SK-N-MC (cell line): ENCODE data around the gene SERPING1.

Source experiments
- DNase-seq: peaks from one replicate; pipeline ENCODE4 v3.0.0-alpha.2; 2011; ENCODE audit warnings: low read depth, low spot score
- H3K27ac ChIP-seq: fragments of 200-600 bp; sonication (generic); 2 replicates; pipeline ENCODE4 v1.5.1; 2016; ENCODE audit warnings: mixed run types
- H3K36me3 ChIP-seq: fragments of 200-600 bp; sonication (generic); 2 replicates; pipeline ENCODE4 v1.6.1; 2017; ENCODE audit warnings: antibody characterized with exemption, low read length, mixed read lengths; ENCODE audit not compliant: insufficient read depth
- H3K4me3 ChIP-seq: fragments of 200-600 bp; sonication (generic); 2 replicates; pipeline ENCODE4 v1.5.1; 2016
- H3K9ac ChIP-seq: fragments of 200-600 bp; sonication (generic); 2 replicates; pipeline ENCODE4 v1.8.0; 2017; ENCODE audit warnings: mixed run types, mixed read lengths; ENCODE audit not compliant: insufficient read length
- H3K9me3 ChIP-seq: fragments of 200-600 bp; sonication (generic); 2 replicates; pipeline ENCODE4 v1.6.1; 2017; ENCODE audit warnings: low read depth, mild to moderate bottlenecking, antibody characterized with exemption, low read length, moderate library complexity, mixed read lengths
- EZH2 ChIP-seq: fragments of 200-600 bp; sonication (generic); IDR thresholded peaks from one replicate; pipeline ENCODE4 v1.6.1; 2017; ENCODE audit warnings: antibody characterized with exemption
- FOXP2 ChIP-seq: optimal IDR thresholded peaks from 2 replicates; pipeline ENCODE3; 2011; ENCODE audit warnings: mild to moderate bottlenecking, moderate library complexity; ENCODE audit not compliant: insufficient read depth; ENCODE audit errors: extremely low read length, control extremely low read depth
- POLR2AphosphoS5 ChIP-seq: IDR thresholded peaks from 2 replicates; pipeline ENCODE4 v1.6.1; 2012; ENCODE audit warnings: mild to moderate bottlenecking, low read depth, low read length, borderline replicate concordance

The SERPING1 gene

GRCh38 chr11:57597461-57597915 is at the start of gene SERPING1:
TSS of gene SERPING1 (plus strand) at chr11:57597685. CDS start at chr11:57598271, 586 bp downstream.
- DNase-seq, result no peak
- Histone ChIP-seq H3K27ac (no peak within 1 kb of the TSS), H3K36me3 (no peaks in the 10 kb centered on the region), H3K9me3 (no peaks in the 10 kb centered on the region), H3K4me3 (peak within 1 kb of the TSS; percentile 87), H3K9ac (peak within 1 kb of the TSS; percentile 66)
- TF ChIP-seq EZH2 (no peak), FOXP2 (no peak), POLR2AphosphoS5 (no peak)

GRCh38 chr11:57547854-57548377 is 49.6 kb upstream of the SERPING1 start:
- Histone ChIP-seq H3K27ac (no peak overlapping the region), H3K36me3 (no peaks in the 10 kb centered on the region), H3K9me3 (no peaks in the 10 kb centered on the region), H3K4me3 (no peak overlapping the region), H3K9ac (no peak overlapping the region)
- TF ChIP-seq EZH2 (no peak), POLR2AphosphoS5 (no peak), FOXP2 (no peak)
- DNase-seq, result no peak

DNA sequence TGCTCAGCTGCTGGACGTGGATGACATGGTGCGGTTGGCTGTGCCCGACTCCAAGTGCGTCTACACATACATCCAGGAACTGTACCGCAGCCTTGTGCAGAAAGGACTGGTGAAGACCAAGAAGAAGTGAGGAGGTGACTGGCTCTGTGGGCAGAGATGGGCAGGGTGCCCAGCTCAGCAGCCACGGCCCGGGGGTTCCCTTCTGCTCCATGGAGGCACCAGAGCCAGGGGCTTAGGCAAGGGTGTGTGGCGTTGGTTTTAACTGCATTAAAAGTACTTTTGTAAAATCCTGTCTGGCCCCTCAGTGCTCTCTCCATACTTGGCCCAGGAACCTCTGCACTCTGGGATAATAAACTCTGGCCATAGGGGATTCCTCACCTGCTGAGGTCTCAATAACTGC is 47.5 kb upstream of the SERPING1 start:
- Histone ChIP-seq H3K9me3 (no peaks in the 10 kb centered on the region), H3K9ac (no peak overlapping the region), H3K27ac (no peak overlapping the region), H3K36me3 (no peaks in the 10 kb centered on the region), H3K4me3 (no peak overlapping the region)
- no peak for DNase-seq
- TF ChIP-seq EZH2 (no peak), POLR2AphosphoS5 (no peak), FOXP2 (no peak)

- no peak for TF ChIP-seq EZH2
- TF ChIP-seq FOXP2, result no peak
- no peak for TF ChIP-seq POLR2AphosphoS5
- DNase-seq, result no peak
- no peak overlapping the region for H3K4me3 ChIP-seq
- no peaks in the 10 kb centered on the region for H3K36me3 ChIP-seq
- H3K27ac ChIP-seq, result no peak overlapping the region
- no peak overlapping the region for H3K9ac ChIP-seq
- no peaks in the 10 kb centered on the region for H3K9me3 ChIP-seq
These were observed 45.5 kb upstream of the SERPING1 start for GRCh38 chr11:57551941-57552340.

DNA sequence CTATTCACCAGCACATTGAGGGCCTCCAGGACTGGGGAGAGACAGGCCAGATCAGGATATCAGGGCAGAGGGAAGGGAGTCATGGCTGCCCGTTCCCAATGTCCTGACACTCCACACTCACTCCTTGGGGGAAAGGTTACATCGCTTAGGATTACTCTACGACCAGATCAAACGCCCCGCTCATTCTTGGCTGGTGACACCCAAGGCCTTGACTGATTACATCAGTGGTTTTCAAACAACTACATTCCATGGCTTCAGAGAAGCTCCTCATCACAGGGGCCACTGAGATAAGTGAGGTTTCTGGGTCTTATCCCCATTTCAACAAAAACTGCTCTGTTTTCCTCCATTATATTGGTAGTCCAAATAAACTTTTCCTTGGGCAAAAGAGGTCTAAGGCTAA is 45.0 kb upstream of the SERPING1 start:
- Histone ChIP-seq H3K27ac (no peak overlapping the region), H3K9ac (no peak overlapping the region), H3K9me3 (no peaks in the 10 kb centered on the region), H3K36me3 (no peaks in the 10 kb centered on the region), H3K4me3 (no peak overlapping the region)
- TF ChIP-seq FOXP2, result no peak
- no peak for DNase-seq

GRCh38 chr11:57555393-57555792 is 42.1 kb upstream of the SERPING1 start:
- Histone ChIP-seq H3K4me3 (no peak overlapping the region), H3K27ac (no peak overlapping the region), H3K36me3 (no peaks in the 10 kb centered on the region), H3K9ac (no peak overlapping the region), H3K9me3 (no peaks in the 10 kb centered on the region)
- DNase-seq, result no peak
- TF ChIP-seq EZH2 (no peak), FOXP2 (no peak), POLR2AphosphoS5 (no peak)

GRCh38 chr11:57556041-57556440 is 41.4 kb upstream of the SERPING1 start:
- no peaks in the 10 kb centered on the region for H3K36me3 ChIP-seq
- no peak for TF ChIP-seq EZH2
- TF ChIP-seq POLR2AphosphoS5, result no peak
- TF ChIP-seq FOXP2, result no peak
- H3K9me3 ChIP-seq, result no peaks in the 10 kb centered on the region
- no peak overlapping the region for H3K4me3 ChIP-seq
- no peak for DNase-seq
- no peak overlapping the region for H3K9ac ChIP-seq
- no peak overlapping the region for H3K27ac ChIP-seq

GRCh38 chr11:57560146-57560545 is 37.3 kb upstream of the SERPING1 start:
- no peaks in the 10 kb centered on the region for H3K9me3 ChIP-seq
- H3K36me3 ChIP-seq, result no peaks in the 10 kb centered on the region
- H3K4me3 ChIP-seq, result no peak overlapping the region
- TF ChIP-seq EZH2 (no peak), POLR2AphosphoS5 (no peak), FOXP2 (no peak)
- no peak overlapping the region for H3K27ac ChIP-seq
- no peak overlapping the region for H3K9ac ChIP-seq
- DNase-seq, result no peak

DNA sequence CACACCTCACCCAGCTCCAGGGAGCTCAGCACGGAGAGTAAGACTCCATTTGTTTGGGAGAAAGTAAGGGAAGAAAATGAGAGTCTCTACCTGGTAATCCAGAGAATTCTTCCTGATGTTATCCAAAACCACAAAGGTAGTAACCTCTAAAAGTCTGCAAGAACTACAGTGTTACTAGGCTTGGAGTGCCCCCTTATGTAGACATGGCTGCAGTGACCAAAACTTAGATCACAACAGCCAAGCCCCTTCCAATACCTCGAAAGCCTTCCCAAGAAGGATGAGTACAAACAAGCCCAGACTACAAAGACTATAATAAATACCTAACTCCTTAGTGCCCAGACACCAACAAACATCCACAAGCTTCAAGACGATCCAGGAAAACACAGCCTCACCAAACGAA is 34.9 kb upstream of the SERPING1 start:
- Histone ChIP-seq H3K4me3 (no peak overlapping the region), H3K9ac (no peak overlapping the region), H3K9me3 (no peaks in the 10 kb centered on the region), H3K36me3 (no peaks in the 10 kb centered on the region), H3K27ac (no peak overlapping the region)
- DNase-seq, result no peak
- TF ChIP-seq FOXP2 (no peak), POLR2AphosphoS5 (no peak), EZH2 (no peak)
